ENCODE results near the gene TGFB2. TPM values are rescaled to one million over a fixed set of nuclear protein-coding genes. Genes with fewer than 3 reads are reported as not detected.

Gene TGFB2
- total RNA-seq, 1 donor from 2014 or later: 10.2 TPM

- intact Hi-C loops (cut with DNase I): no loop called here
- Histone ChIP-seq H3K36me3 (peaks cover 26% of the 10 kb centered on the region), H3K4me3 (no peak overlapping the region), H3K9me3 (no peaks in the 10 kb centered on the region), H3K27me3 (ENCODE audit: low read depth) (no peaks in the 10 kb centered on the region), H3K27ac (no peak overlapping the region), H3K4me1 (no peaks in the 10 kb centered on the region)
- no peak for ATAC-seq
- TF ChIP-seq CTCF (IDR thresholded peaks at IDR 0.05): no peak
- no peak for DNase-seq
These were observed 22.4 kb upstream of the TGFB2 start for GRCh38 chr1:218322762-218323161.

DNA sequence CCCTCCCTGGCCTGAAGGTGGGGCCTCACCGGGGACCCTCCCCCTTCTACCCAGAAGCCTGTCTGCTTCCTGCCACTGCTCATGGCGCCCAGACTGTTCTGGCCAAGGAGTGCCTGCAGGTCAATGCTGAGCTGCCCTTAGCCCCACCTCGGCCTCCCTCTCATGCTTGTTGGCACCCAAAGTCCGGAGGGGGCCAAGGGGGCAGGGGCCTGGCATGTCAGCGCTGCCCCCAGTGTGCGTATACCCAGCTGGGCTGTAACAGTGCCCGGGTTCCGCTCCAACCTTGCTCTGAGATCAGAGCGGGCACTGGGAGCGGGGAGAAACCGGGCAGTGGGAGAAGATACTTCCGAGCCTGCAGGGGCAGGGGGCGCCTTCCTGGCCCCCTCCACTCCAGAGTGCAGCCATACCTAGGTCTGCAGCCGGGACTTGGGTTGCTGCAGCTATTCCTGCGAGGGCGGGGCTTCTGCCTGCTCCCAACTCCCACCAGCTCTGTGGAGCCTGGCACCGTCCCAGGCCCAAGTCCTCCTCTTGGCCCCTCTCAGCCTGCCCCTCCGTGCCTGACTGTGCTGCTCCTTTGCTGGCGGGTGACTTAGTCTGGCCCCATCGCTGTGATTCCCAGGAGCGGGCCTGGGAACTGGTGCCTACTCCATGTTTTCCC is 21.4 kb upstream of the TGFB2 start:
- DNase-seq: no peak
- intact Hi-C loops (cut with DNase I): no loop called here
- no peak overlapping the region for H3K4me3 ChIP-seq

GRCh38 chr1:218324226-218324580 is 20.9 kb upstream of the TGFB2 start:
- peaks cover 21% of the 10 kb centered on the region for H3K36me3 ChIP-seq
- ATAC-seq (peak in 1 of 2 donors; percentile 9), DNase-seq (no peak)
- H3K4me1 ChIP-seq: no peaks in the 10 kb centered on the region
- no peaks in the 10 kb centered on the region for H3K27me3 ChIP-seq (ENCODE audit: low read depth)
- H3K9me3 ChIP-seq: no peaks in the 10 kb centered on the region
- intact Hi-C loops (cut with DNase I): no loop called here
- no peak overlapping the region for H3K27ac ChIP-seq
- H3K4me3 ChIP-seq: no peak overlapping the region
- TF ChIP-seq CTCF (IDR thresholded peaks at IDR 0.05): no peak

More for the DNA sequence above, 21.4 kb upstream of the TGFB2 start:
- peaks cover 21% of the 10 kb centered on the region for H3K36me3 ChIP-seq
- H3K27ac ChIP-seq: no peak overlapping the region
- no peaks in the 10 kb centered on the region for H3K27me3 ChIP-seq (ENCODE audit: low read depth)
- no peak for TF ChIP-seq CTCF (IDR thresholded peaks at IDR 0.05)
- peak in 1 of 2 donors; percentile 47 for ATAC-seq
- H3K9me3 ChIP-seq: no peaks in the 10 kb centered on the region
- H3K4me1 ChIP-seq: no peaks in the 10 kb centered on the region

- H3K9me3 ChIP-seq: no peaks in the 10 kb centered on the region
- TF ChIP-seq CTCF (IDR thresholded peaks at IDR 0.05): no peak
- H3K4me1 ChIP-seq: no peaks in the 10 kb centered on the region
- DNase-seq: no peak
- H3K27me3 ChIP-seq (ENCODE audit: low read depth): no peaks in the 10 kb centered on the region
- no peak overlapping the region for H3K27ac ChIP-seq
- ATAC-seq: no peak
- peaks cover 9% of the 10 kb centered on the region for H3K36me3 ChIP-seq
- intact Hi-C loops (cut with DNase I): no loop called here
- no peak overlapping the region for H3K4me3 ChIP-seq
These were observed 16.4 kb upstream of the TGFB2 start for GRCh38 chr1:218328769-218329168.

- H3K9me3 ChIP-seq: no peaks in the 10 kb centered on the region
- H3K27me3 ChIP-seq (ENCODE audit: low read depth): no peaks in the 10 kb centered on the region
- no peak for DNase-seq
- ATAC-seq: peak; percentile 48 to 68
- H3K36me3 ChIP-seq: no peaks in the 10 kb centered on the region
- H3K27ac ChIP-seq: no peak overlapping the region
- H3K4me3 ChIP-seq: no peak overlapping the region
- peak; percentile 73 for TF ChIP-seq CTCF (IDR thresholded peaks at IDR 0.05)
- intact Hi-C loops (cut with DNase I): loop anchor here (10.0 kb wide), 1 partner anchor 735 kb away; no protein-coding TSS in a partner anchor
- H3K4me1 ChIP-seq: no peaks in the 10 kb centered on the region
These were observed 15.0 kb upstream of the TGFB2 start for GRCh38 chr1:218330043-218330623.

Measured in lower lobe of right lung (tissue), 2 donors.